IMR-90 (cell line): ENCODE data around the gene YLPM1. TPM values are rescaled to one million over a fixed set of nuclear protein-coding genes. Genes with fewer than 3 reads are reported as not detected.
A peak's percentile ranks its signal among the peaks of the same experiment; 100 is the strongest.

Experiments used
- ATAC-seq: fragments of 200-7000 bp; cut with Tn5 transposase; 2 replicates; pipeline ENCODE4 v1.9.1; 2020; ENCODE audit warnings: low read depth, mild to moderate bottlenecking, moderate library complexity
- BruUV-seq: library from RNA; stranded (reverse); fragments of 400-500 nt; replicated peaks from 2 replicates; lab custom pipeline; 2021; lab: Mats Ljungman, UMichigan
- CTCF ChIA-PET: fragments of 300-600 bp; formaldehyde crosslinking; extraction: SDS; loops from one replicate; lab custom pipeline; 2021; ENCODE audit warnings: antibody characterized with exemption; lab: Yijun Ruan, JAX
- POLR2A ChIA-PET: fragments of 300-600 bp; sonication (Branson Sonifier 250); formaldehyde crosslinking; loops from one replicate; lab custom pipeline; 2022; ENCODE audit warnings: antibody characterized with exemption; ENCODE audit not compliant: unreplicated experiment; lab: Charles Lee
- DNase-seq: peaks from one replicate; pipeline ENCODE4 v3.0.0; 2013
- H2AFZ ChIP-seq: replicated peaks from 2 replicates; pipeline ENCODE3; 2013; ENCODE audit warnings: low read length, mild to moderate bottlenecking; ENCODE audit not compliant: poor library complexity
- H2AK5ac ChIP-seq: 2 replicates; pipeline ENCODE4 v1.6.1; 2013; ENCODE audit warnings: low read depth, low read length, inconsistent platforms
- H2AK9ac ChIP-seq: replicated peaks from 2 replicates; pipeline ENCODE3; 2013; ENCODE audit warnings: mild to moderate bottlenecking, low read depth, low read length, moderate library complexity; ENCODE audit not compliant: poor library complexity
- H2BK120ac ChIP-seq: 2 replicates; pipeline ENCODE4 v1.6.1; 2013; ENCODE audit warnings: low read depth, low read length, inconsistent platforms
- H2BK15ac ChIP-seq: 3 replicates; pipeline ENCODE4 v1.6.1; 2013; ENCODE audit warnings: low read depth, low read length, inconsistent platforms
- H2BK20ac ChIP-seq: 2 replicates; pipeline ENCODE4 v1.6.1; 2013; ENCODE audit warnings: low read depth, mild to moderate bottlenecking, inconsistent platforms, low read length, moderate library complexity
- H2BK5ac ChIP-seq: 2 replicates; pipeline ENCODE4 v1.6.1; 2013; ENCODE audit warnings: mild to moderate bottlenecking, low read depth, low read length, inconsistent platforms; ENCODE audit not compliant: poor library complexity, severe bottlenecking
- H3K14ac ChIP-seq: replicated peaks from 2 replicates; pipeline ENCODE4 v1.6.1; 2013; ENCODE audit warnings: low read depth, low read length, inconsistent platforms
- H3K18ac ChIP-seq: 2 replicates; pipeline ENCODE4 v1.6.1; 2013; ENCODE audit warnings: low read depth, low read length, control low read depth
- H3K23ac ChIP-seq: 2 replicates; pipeline ENCODE4 v1.6.1; 2013; ENCODE audit warnings: low read depth, low read length, inconsistent platforms
- H3K27ac ChIP-seq: 2 replicates; pipeline ENCODE4 v1.5.1; 2013; ENCODE audit warnings: mild to moderate bottlenecking, control low read depth, low read length; ENCODE audit not compliant: insufficient read depth
- H3K27me3 ChIP-seq: 2 replicates; pipeline ENCODE4 v1.6.1; 2013; ENCODE audit warnings: low read length; ENCODE audit not compliant: control insufficient read depth, insufficient read depth
- H3K36me3 ChIP-seq: 2 replicates; pipeline ENCODE4 v1.6.1; 2013; ENCODE audit warnings: low read length, mixed read lengths; ENCODE audit not compliant: control insufficient read depth, insufficient read depth
- H3K4ac ChIP-seq: 2 replicates; pipeline ENCODE4 v1.6.1; 2013; ENCODE audit warnings: low read depth, low read length, inconsistent platforms
- H3K4me1 ChIP-seq: 2 replicates; pipeline ENCODE4 v1.6.1; 2013; ENCODE audit warnings: low read length, mixed read lengths; ENCODE audit not compliant: control insufficient read depth, insufficient read depth
- H3K4me2 ChIP-seq: 2 replicates; pipeline ENCODE4 v1.6.1; 2013; ENCODE audit warnings: low read depth, mild to moderate bottlenecking, control low read depth, low read length, moderate library complexity
- H3K4me3 ChIP-seq: 2 replicates; pipeline ENCODE4 v1.5.1; 2013; ENCODE audit warnings: low read depth, mild to moderate bottlenecking, control low read depth, low read length, moderate library complexity; ENCODE audit not compliant: insufficient read depth
- H3K56ac ChIP-seq: 2 replicates; pipeline ENCODE4 v1.6.1; 2013; ENCODE audit warnings: low read length, inconsistent platforms; ENCODE audit not compliant: insufficient read depth; ENCODE audit errors: extremely low read depth
- H3K79me1 ChIP-seq, 2 experiments: 2 replicates each; pipeline ENCODE4 v1.6.1; 2013; ENCODE audit warnings: low read length in 2 of 2, inconsistent platforms in 1 of 2, low read depth in 1 of 2
- H3K9ac ChIP-seq: 2 replicates; pipeline ENCODE4 v1.6.1; 2013; ENCODE audit warnings: low read depth, low read length, control low read depth
- H3K9me1 ChIP-seq: 2 replicates; pipeline ENCODE4 v1.6.1; 2013; ENCODE audit warnings: low read length, inconsistent platforms; ENCODE audit not compliant: insufficient read depth
- H3K9me3 ChIP-seq: 2 replicates; pipeline ENCODE4 v1.6.1; 2013; ENCODE audit warnings: low read length; ENCODE audit not compliant: control insufficient read depth, insufficient read depth
- H4K20me1 ChIP-seq: 2 replicates; pipeline ENCODE4 v1.6.1; 2013; ENCODE audit warnings: low read length, inconsistent platforms; ENCODE audit not compliant: insufficient read depth
- H4K5ac ChIP-seq: 2 replicates; pipeline ENCODE4 v1.6.1; 2013; ENCODE audit warnings: mild to moderate bottlenecking, low read depth, low read length, control low read depth
- H4K8ac ChIP-seq, 2 experiments: 2 replicates each; pipeline ENCODE4 v1.6.1; 2013; ENCODE audit warnings: low read depth in 2 of 2, low read length in 2 of 2, control low read depth in 1 of 2, inconsistent platforms in 1 of 2
- H4K91ac ChIP-seq: 2 replicates; pipeline ENCODE4 v1.6.1; 2013; ENCODE audit warnings: low read depth, low read length, inconsistent platforms; ENCODE audit not compliant: insufficient read depth
- BHLHE40 ChIP-seq: fragments of 150-350 bp; IDR thresholded peaks from 2 replicates; pipeline ENCODE4 v1.6.1; 2016; ENCODE audit warnings: mild to moderate bottlenecking, low read depth, low read length
- CHD1 ChIP-seq: IDR thresholded peaks from 2 replicates; pipeline ENCODE4 v1.6.1; 2012; ENCODE audit warnings: low read depth, low read length, improper control_type of control experiment
- FOS ChIP-seq: fragments of 150-350 bp; IDR thresholded peaks from 2 replicates; pipeline ENCODE4 v1.6.1; 2016; ENCODE audit warnings: low read depth, low read length
- MAFK ChIP-seq: IDR thresholded peaks from 2 replicates; pipeline ENCODE4 v1.6.1; 2012; ENCODE audit warnings: low read depth, low read length, improper control_type of control experiment
- MAZ ChIP-seq: IDR thresholded peaks from 2 replicates; pipeline ENCODE4 v1.6.1; 2012; ENCODE audit warnings: low read depth, mild to moderate bottlenecking, low read length, improper control_type of control experiment, moderate library complexity, borderline replicate concordance
- MXI1 ChIP-seq: IDR thresholded peaks from 2 replicates; pipeline ENCODE4 v1.6.1; 2012; ENCODE audit warnings: low read depth, mild to moderate bottlenecking, low read length, moderate library complexity, borderline replicate concordance
- NFE2L2 ChIP-seq: fragments of 150-350 bp; IDR thresholded peaks from 2 replicates; pipeline ENCODE4 v1.6.1; 2016; ENCODE audit warnings: low read depth, mild to moderate bottlenecking, low read length
- POLR2A ChIP-seq: IDR thresholded peaks from 2 replicates; pipeline ENCODE4 v1.6.1; 2012; ENCODE audit warnings: mild to moderate bottlenecking, low read depth, low read length
- RCOR1 ChIP-seq: IDR thresholded peaks from 2 replicates; pipeline ENCODE4 v1.6.1; 2012; ENCODE audit warnings: mild to moderate bottlenecking, low read length, improper control_type of control experiment; ENCODE audit not compliant: insufficient replicate concordance
- RFX5 ChIP-seq: IDR thresholded peaks from 2 replicates; pipeline ENCODE4 v1.8.0; 2012; ENCODE audit warnings: low read depth, mild to moderate bottlenecking, low read length, moderate library complexity
- WGBS, 2 experiments: methylation state at CpG; one replicate each; pipeline versions ENCODE4 v1.1.5 to v1.1.7; 2013; ENCODE audit warnings: missing lambda C conversion rate in 2 of 2; ENCODE audit not compliant: insufficient read length in 1 of 2; ENCODE audit errors: extremely low coverage in 2 of 2; 5-methylcytosine and 5-hydroxymethylcytosine counted together
- dilution Hi-C: fragments of 300-500 bp; cut with HindIII; formaldehyde crosslinking; loops from one replicate; pipeline ENCODE4 v1.14.3; 2018; ENCODE audit warnings: low sequenced_read_pairs; ENCODE audit not compliant: unreplicated experiment
- in situ Hi-C: fragments of 300-500 bp; cut with MboI; formaldehyde crosslinking; loops from 3 replicates; pipeline ENCODE4 v1.14.3; 2019; ENCODE audit warnings: low sequenced_read_pairs, inconsistent platforms, mixed read lengths
- intact Hi-C: fragments of 100-400 bp; cut with micrococcal nuclease; formaldehyde crosslinking; loops from 2 replicates; pipeline ENCODE4 v1.10.0; 2022
- polyA plus RNA-seq, 3 experiments: library from polyadenylated mRNA; depleted of rRNA; stranded (reverse); fragments of >200 nt; gene quantifications; 2 replicates each; pipeline ENCODE4 v1.2.3, GENCODE V29; 2012; ENCODE audit warnings: low replicate concordance in 1 of 3
- total RNA-seq: library from RNA; depleted of rRNA; stranded (reverse); fragments of >200 nt; gene quantifications from 2 replicates; pipeline ENCODE4 v1.2.3, GENCODE V29; 2012
- TF ChIP-seq, protein P1 (sequence below): conservative IDR thresholded peaks from 2 replicates; pipeline ENCODE4 v1.5.1; 2012; ENCODE audit warnings: mild to moderate bottlenecking, low read depth, low read length, improper control_type of control experiment
- TF ChIP-seq, protein P2 (sequence below): fragments of 150-350 bp; IDR thresholded peaks from 2 replicates; pipeline ENCODE4 v1.6.1; 2016; ENCODE audit warnings: low read depth, mild to moderate bottlenecking, low read length, moderate library complexity, borderline replicate concordance
- TF ChIP-seq, protein P3 (sequence below): fragments of 150-350 bp; IDR thresholded peaks from 2 replicates; pipeline ENCODE4 v1.6.1; 2017; ENCODE audit warnings: mild to moderate bottlenecking, antibody characterized with exemption, low read length, low read depth

YLPM1 gene
- total and polyA plus RNA-seq, 2 of the 4 experiments (the other 2 are of a cell fraction), result 8.2 to 19.7 TPM

DNA sequence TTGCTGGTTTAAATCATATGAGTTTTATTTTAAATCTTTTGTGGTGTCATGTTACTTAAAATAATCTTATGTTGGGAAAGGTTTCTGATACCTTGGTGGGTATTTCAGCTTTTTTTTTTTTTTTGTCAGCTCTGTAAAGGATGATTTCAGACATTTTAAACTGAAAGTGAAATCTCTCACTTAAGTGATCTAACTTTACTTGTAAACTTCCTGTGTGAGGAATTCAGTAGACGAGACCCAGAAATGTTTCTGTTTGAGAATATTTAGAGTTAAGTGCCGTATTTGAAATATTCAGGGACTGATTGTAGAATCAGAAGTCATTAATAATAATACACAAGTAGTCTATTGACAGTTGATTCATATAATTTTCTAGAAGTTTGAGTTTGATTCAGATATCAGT, 75.0 kb downstream of the YLPM1 start:
- no peak overlapping the region for H3K27ac ChIP-seq
- TF ChIP-seq RCOR1 (no peak), MAZ (no peak), BHLHE40 (no peak), CHD1 (no peak), POLR2A (no peak), MXI1 (no peak), FOS (no peak), RFX5 (no peak), NFE2L2 (no peak), MAFK (no peak)
- TF ChIP-seq, protein P1, sequence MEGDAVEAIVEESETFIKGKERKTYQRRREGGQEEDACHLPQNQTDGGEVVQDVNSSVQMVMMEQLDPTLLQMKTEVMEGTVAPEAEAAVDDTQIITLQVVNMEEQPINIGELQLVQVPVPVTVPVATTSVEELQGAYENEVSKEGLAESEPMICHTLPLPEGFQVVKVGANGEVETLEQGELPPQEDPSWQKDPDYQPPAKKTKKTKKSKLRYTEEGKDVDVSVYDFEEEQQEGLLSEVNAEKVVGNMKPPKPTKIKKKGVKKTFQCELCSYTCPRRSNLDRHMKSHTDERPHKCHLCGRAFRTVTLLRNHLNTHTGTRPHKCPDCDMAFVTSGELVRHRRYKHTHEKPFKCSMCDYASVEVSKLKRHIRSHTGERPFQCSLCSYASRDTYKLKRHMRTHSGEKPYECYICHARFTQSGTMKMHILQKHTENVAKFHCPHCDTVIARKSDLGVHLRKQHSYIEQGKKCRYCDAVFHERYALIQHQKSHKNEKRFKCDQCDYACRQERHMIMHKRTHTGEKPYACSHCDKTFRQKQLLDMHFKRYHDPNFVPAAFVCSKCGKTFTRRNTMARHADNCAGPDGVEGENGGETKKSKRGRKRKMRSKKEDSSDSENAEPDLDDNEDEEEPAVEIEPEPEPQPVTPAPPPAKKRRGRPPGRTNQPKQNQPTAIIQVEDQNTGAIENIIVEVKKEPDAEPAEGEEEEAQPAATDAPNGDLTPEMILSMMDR, result no peak
- TF ChIP-seq, protein P2, sequence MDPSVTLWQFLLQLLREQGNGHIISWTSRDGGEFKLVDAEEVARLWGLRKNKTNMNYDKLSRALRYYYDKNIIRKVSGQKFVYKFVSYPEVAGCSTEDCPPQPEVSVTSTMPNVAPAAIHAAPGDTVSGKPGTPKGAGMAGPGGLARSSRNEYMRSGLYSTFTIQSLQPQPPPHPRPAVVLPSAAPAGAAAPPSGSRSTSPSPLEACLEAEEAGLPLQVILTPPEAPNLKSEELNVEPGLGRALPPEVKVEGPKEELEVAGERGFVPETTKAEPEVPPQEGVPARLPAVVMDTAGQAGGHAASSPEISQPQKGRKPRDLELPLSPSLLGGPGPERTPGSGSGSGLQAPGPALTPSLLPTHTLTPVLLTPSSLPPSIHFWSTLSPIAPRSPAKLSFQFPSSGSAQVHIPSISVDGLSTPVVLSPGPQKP, result no peak
- TF ChIP-seq, protein P3, sequence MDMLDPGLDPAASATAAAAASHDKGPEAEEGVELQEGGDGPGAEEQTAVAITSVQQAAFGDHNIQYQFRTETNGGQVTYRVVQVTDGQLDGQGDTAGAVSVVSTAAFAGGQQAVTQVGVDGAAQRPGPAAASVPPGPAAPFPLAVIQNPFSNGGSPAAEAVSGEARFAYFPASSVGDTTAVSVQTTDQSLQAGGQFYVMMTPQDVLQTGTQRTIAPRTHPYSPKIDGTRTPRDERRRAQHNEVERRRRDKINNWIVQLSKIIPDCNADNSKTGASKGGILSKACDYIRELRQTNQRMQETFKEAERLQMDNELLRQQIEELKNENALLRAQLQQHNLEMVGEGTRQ, result no peak
- H3K56ac ChIP-seq, result no peak overlapping the region
- no peak overlapping the region for H2BK120ac ChIP-seq
- H4K8ac ChIP-seq, result no peak overlapping the region
- DNase-seq, result peak; percentile 30
- no peak overlapping the region for H3K4ac ChIP-seq
- peaks cover 7 to 21% of the 10 kb centered on the region in 2 experiments; a peak in 2 of 4 replicates for H3K79me1 ChIP-seq
- no peak overlapping the region for H3K18ac ChIP-seq
- in situ Hi-C loops, result no loop called here
- H4K91ac ChIP-seq, result no peak overlapping the region
- no peaks in the 10 kb centered on the region for H3K27me3 ChIP-seq
- dilution Hi-C loops, result no loop called here
- H2BK15ac ChIP-seq, result no peak overlapping the region
- intact Hi-C loops, result no loop called here
- H3K4me2 ChIP-seq, result peak overlapping the region; percentile 51; the same call in 1 of the 2 replicates
- H2AK5ac ChIP-seq, result no peak overlapping the region
- no TSS peak for BruUV-seq
- peaks cover 6% of the 10 kb centered on the region; the same call in 1 of the 2 replicates for H4K20me1 ChIP-seq
- H3K9ac ChIP-seq, result no peak overlapping the region
- peak overlapping the region; percentile 59 for H2BK5ac ChIP-seq
- ATAC-seq, result no peak
- H3K4me3 ChIP-seq, result no peak overlapping the region
- no CpG with 5 or more reads among the region's 2 CpGs for WGBS, 2 experiments
- H3K14ac ChIP-seq, result no peak overlapping the region
- H3K9me1 ChIP-seq, result peaks cover 5% of the 10 kb centered on the region; the same call in 1 of the 2 replicates
- ChIA-PET POLR2A (no interaction called here), CTCF (no interaction called here)
- H2BK20ac ChIP-seq, result no peak overlapping the region
- no peak overlapping the region for H3K23ac ChIP-seq
- H3K4me1 ChIP-seq, result peaks cover 18% of the 10 kb centered on the region
- H2AK9ac ChIP-seq, result no peak overlapping the region
- H2AFZ ChIP-seq, result no peak overlapping the region
- H4K5ac ChIP-seq, result no peak overlapping the region
- no peaks in the 10 kb centered on the region for H3K9me3 ChIP-seq
- peaks cover 9% of the 10 kb centered on the region for H3K36me3 ChIP-seq
